SK-N-SH (cell line): Measurements from ENCODE around the gene COIL. TPM values are rescaled to one million over a fixed set of nuclear protein-coding genes. Genes with fewer than 3 reads are reported as not detected.

Source experiments
- CTCF ChIA-PET: fragments of 300-600, 350-600 bp; formaldehyde crosslinking; extraction: SDS; loops from one replicate; lab custom pipeline; 2021; lab: Yijun Ruan, JAX
- POLR2A ChIA-PET: fragments of 350-600 bp; sonication (Branson Sonifier 250); formaldehyde crosslinking; extraction: SDS; loops from one replicate; lab custom pipeline; 2020; ENCODE audit warnings: antibody characterized with exemption, inconsistent platforms; lab: Yijun Ruan, JAX
- DNase-seq: peaks from one replicate; pipeline ENCODE4 v3.0.0; 2012
- H2AFZ ChIP-seq: fragments of 200-600 bp; sonication (generic); 2 replicates; pipeline ENCODE4 v1.8.1; 2016; ENCODE audit warnings: antibody characterized with exemption, mild to moderate bottlenecking, low read depth
- H3F3A ChIP-seq: fragments of 200-600 bp; sonication (generic); replicated peaks from 2 replicates; pipeline ENCODE3; 2016; ENCODE audit warnings: antibody characterized with exemption, mild to moderate bottlenecking; ENCODE audit not compliant: insufficient read depth
- H3K27ac ChIP-seq, 2 experiments: fragments of 200-500 bp in 1 of 2; fragments of 200-600 bp in 1 of 2; sonication (Bioruptor generic) in 1 of 2; sonication (generic), shearing (Covaris generic) in 1 of 2; 2 replicates each; pipeline versions ENCODE4 v1.5.1 to v1.6.1; 2014 to 2016; ENCODE audit warnings: low read depth in 2 of 2, inconsistent platforms in 1 of 2, low read length in 1 of 2, mild to moderate bottlenecking in 1 of 2, mixed read lengths in 1 of 2
- H3K27me3 ChIP-seq: fragments of 200-600 bp; sonication (generic), shearing (Covaris generic); 2 replicates; pipeline ENCODE4 v1.6.1; 2016; ENCODE audit warnings: mixed run types; ENCODE audit not compliant: insufficient read depth
- H3K36me3 ChIP-seq, 2 experiments: fragments of 200-500 bp in 1 of 2; fragments of 200-600 bp in 1 of 2; sonication (Bioruptor generic) in 1 of 2; sonication (generic) in 1 of 2; replicated peaks in 1 of 2; 2 replicates each; pipeline versions ENCODE3 to v1.5.1; 2014 to 2016; ENCODE audit warnings: low read length in 1 of 2, mild to moderate bottlenecking in 1 of 2; ENCODE audit not compliant: insufficient read depth in 2 of 2, control insufficient read depth in 1 of 2
- H3K4me1 ChIP-seq, 2 experiments: fragments of 200-500 bp in 1 of 2; fragments of 200-600 bp in 1 of 2; sonication (Bioruptor generic) in 1 of 2; sonication (generic), shearing (Covaris generic) in 1 of 2; 2 replicates each; pipeline versions ENCODE4 v1.5.1 to v1.6.1; 2014 to 2016; ENCODE audit warnings: low read depth in 1 of 2, low read length in 1 of 2, mixed run types in 1 of 2; ENCODE audit not compliant: insufficient read depth in 2 of 2, control insufficient read depth in 1 of 2
- H3K4me2 ChIP-seq: fragments of 200-600 bp; sonication (generic), shearing (Covaris generic); 2 replicates; pipeline ENCODE4 v1.6.1; 2017; ENCODE audit warnings: mixed run types
- H3K4me3 ChIP-seq, 2 experiments: fragments of 200-500 bp in 1 of 2; fragments of 200-600 bp in 1 of 2; sonication (Bioruptor generic) in 1 of 2; sonication (generic), shearing (Covaris generic) in 1 of 2; 2 replicates each; pipeline versions ENCODE4 v1.5.1 to v1.8.1; 2014 to 2016; ENCODE audit warnings: low read depth in 2 of 2, inconsistent platforms in 1 of 2, low read length in 1 of 2, mild to moderate bottlenecking in 1 of 2, mixed read lengths in 1 of 2, moderate library complexity in 1 of 2
- H3K79me2 ChIP-seq: fragments of 200-600 bp; sonication (generic); 2 replicates; pipeline ENCODE4 v1.8.1; 2017; ENCODE audit warnings: mild to moderate bottlenecking; ENCODE audit not compliant: insufficient read depth
- H3K9ac ChIP-seq: fragments of 200-600 bp; sonication (generic); 2 replicates; pipeline ENCODE4 v1.6.1; 2017; ENCODE audit warnings: mixed run types
- H3K9me2 ChIP-seq: fragments of 200-600 bp; sonication (generic); 2 replicates; pipeline ENCODE4 v1.6.1; 2017; ENCODE audit warnings: mixed run types
- H3K9me3 ChIP-seq: fragments of 200-600 bp; sonication (generic); 2 replicates; pipeline ENCODE4 v1.6.1; 2017; ENCODE audit warnings: mixed run types, mild to moderate bottlenecking, moderate library complexity
- H4K20me1 ChIP-seq: fragments of 200-600 bp; sonication (generic); 2 replicates; pipeline ENCODE4 v1.6.1; 2017; ENCODE audit warnings: mild to moderate bottlenecking, mixed run types; ENCODE audit not compliant: insufficient read depth
- EP300 ChIP-seq, 2 experiments: IDR thresholded peaks; 2 replicates each; pipeline versions ENCODE4 v1.4.0 to v1.6.1; 2012; ENCODE audit warnings: borderline replicate concordance in 1 of 2, low read depth in 1 of 2, low read length in 1 of 2
- FOSL2 ChIP-seq: IDR thresholded peaks from 2 replicates; pipeline ENCODE4 v1.4.0; 2012; ENCODE audit warnings: low read depth, mild to moderate bottlenecking, moderate library complexity, borderline replicate concordance
- FOXM1 ChIP-seq: IDR thresholded peaks from 2 replicates; pipeline ENCODE4 v1.4.0; 2012; ENCODE audit warnings: low read depth, mild to moderate bottlenecking
- GABPA ChIP-seq: IDR thresholded peaks from 2 replicates; pipeline ENCODE4 v1.4.0; 2012; ENCODE audit warnings: low read depth, mild to moderate bottlenecking
- JUND ChIP-seq: IDR thresholded peaks from 2 replicates; pipeline ENCODE4 v1.4.0; 2012
- POLR2AphosphoS5 ChIP-seq: IDR thresholded peaks from 2 replicates; pipeline ENCODE4 v1.6.1; 2012; ENCODE audit warnings: low read depth, low read length
- RCOR1 ChIP-seq: fragments of 150-350 bp; IDR thresholded peaks from 2 replicates; pipeline ENCODE4 v1.6.1; 2017; ENCODE audit warnings: antibody characterized with exemption, low read length
- RFX5 ChIP-seq: IDR thresholded peaks from 2 replicates; pipeline ENCODE4 v1.6.1; 2012; ENCODE audit warnings: mild to moderate bottlenecking, improper control_type of control experiment, low read length
- RXRA ChIP-seq: IDR thresholded peaks from 2 replicates; pipeline ENCODE4 v1.4.0; 2012; ENCODE audit warnings: low read depth, mild to moderate bottlenecking, borderline replicate concordance
- SMC3 ChIP-seq: IDR thresholded peaks from 2 replicates; pipeline ENCODE4 v1.6.1; 2012; ENCODE audit warnings: low read depth, low read length, improper control_type of control experiment
- TAF1 ChIP-seq: IDR thresholded peaks from 2 replicates; pipeline ENCODE4 v1.6.1; 2012; ENCODE audit warnings: low read depth, mild to moderate bottlenecking, low read length, moderate library complexity, borderline replicate concordance
- TCF12 ChIP-seq: IDR thresholded peaks from 2 replicates; pipeline ENCODE4 v1.4.0; 2012
- YY1 ChIP-seq: IDR thresholded peaks from 2 replicates; pipeline ENCODE4 v1.4.0; 2012; ENCODE audit warnings: low read depth, mild to moderate bottlenecking
- WGBS: methylation state at CpG from one replicate; pipeline ENCODE4 v1.1.6; 2017; ENCODE audit warnings: low lambda C conversion rate; 5-methylcytosine and 5-hydroxymethylcytosine counted together
- polyA plus RNA-seq, 3 experiments: library from polyadenylated mRNA; depleted of rRNA; stranded (reverse); fragments of >200 nt; gene quantifications; 2 replicates each; pipeline ENCODE4 v1.2.3, GENCODE V29; 2012
- TF ChIP-seq, protein P1 (sequence below): IDR thresholded peaks from 2 replicates; pipeline ENCODE4 v1.4.0; 2012; ENCODE audit warnings: low read depth
- TF ChIP-seq, protein P2 (sequence below): IDR thresholded peaks from 2 replicates; pipeline ENCODE4; 2012
- TF ChIP-seq, protein P3 (sequence below): fragments of 150-350 bp; IDR thresholded peaks from 2 replicates; pipeline ENCODE4 v1.6.1; 2017; ENCODE audit warnings: antibody characterized with exemption, low read length, low read depth, borderline replicate concordance
- TF ChIP-seq, protein P4 (sequence below): IDR thresholded peaks from 2 replicates; pipeline ENCODE4 v1.6.1; 2012; ENCODE audit warnings: mild to moderate bottlenecking, low read depth, low read length, moderate library complexity
- TF ChIP-seq, protein P5 (sequence below): IDR thresholded peaks from 2 replicates; pipeline ENCODE4 v1.4.0; 2012; ENCODE audit warnings: low read depth, borderline replicate concordance

The COIL gene
- polyA plus RNA-seq, 1 of the 3 experiments (the other 2 are of a cell fraction) = 3.9 TPM

DNA sequence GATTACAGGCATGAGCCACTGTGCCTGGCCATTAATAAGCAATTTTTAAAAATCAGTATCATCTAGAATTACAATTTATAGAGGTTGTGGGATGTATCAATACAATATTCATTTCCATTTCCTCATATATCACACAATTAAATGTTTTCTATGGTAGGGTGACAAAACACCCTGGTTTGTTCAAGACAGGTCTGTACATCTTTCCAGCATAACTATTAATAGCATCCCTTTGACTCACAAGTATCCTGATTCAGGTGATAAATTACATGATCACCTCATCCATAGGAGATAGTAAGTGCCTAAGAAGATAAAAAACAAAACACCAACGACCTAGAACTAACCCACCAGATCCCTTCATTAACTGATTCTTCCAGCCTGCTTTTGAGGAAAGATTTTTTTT is 13.1 kb downstream of the COIL start:
- H3K9ac ChIP-seq = no peak overlapping the region
- no peaks in the 10 kb centered on the region for H3K4me1 ChIP-seq
- H3K27me3 ChIP-seq = no peaks in the 10 kb centered on the region
- no peak overlapping the region for H3K4me3 ChIP-seq
- H2AFZ ChIP-seq = no peak overlapping the region
- H3K4me2 ChIP-seq = no peak overlapping the region
- H3K36me3 ChIP-seq = peaks cover 40 to 58% of the 10 kb centered on the region in 2 experiments
- 43% methylated on average over 1 of the region's 1 CpG for WGBS
- H3K27ac ChIP-seq = no peak overlapping the region
- no peak for TF ChIP-seq YY1
- TF ChIP-seq RFX5 = no peak
- no peak for TF ChIP-seq TCF12
- no peak for TF ChIP-seq TAF1
- TF ChIP-seq SMC3 = no peak
- TF ChIP-seq, protein P1, sequence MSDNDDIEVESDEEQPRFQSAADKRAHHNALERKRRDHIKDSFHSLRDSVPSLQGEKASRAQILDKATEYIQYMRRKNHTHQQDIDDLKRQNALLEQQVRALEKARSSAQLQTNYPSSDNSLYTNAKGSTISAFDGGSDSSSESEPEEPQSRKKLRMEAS = no peak
- no peak for TF ChIP-seq FOXM1
- TF ChIP-seq, protein P2, sequence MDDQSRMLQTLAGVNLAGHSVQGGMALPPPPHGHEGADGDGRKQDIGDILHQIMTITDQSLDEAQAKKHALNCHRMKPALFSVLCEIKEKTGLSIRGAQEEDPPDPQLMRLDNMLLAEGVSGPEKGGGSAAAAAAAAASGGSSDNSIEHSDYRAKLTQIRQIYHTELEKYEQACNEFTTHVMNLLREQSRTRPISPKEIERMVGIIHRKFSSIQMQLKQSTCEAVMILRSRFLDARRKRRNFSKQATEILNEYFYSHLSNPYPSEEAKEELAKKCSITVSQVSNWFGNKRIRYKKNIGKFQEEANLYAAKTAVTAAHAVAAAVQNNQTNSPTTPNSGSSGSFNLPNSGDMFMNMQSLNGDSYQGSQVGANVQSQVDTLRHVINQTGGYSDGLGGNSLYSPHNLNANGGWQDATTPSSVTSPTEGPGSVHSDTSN = no peak
- no peak for TF ChIP-seq POLR2AphosphoS5
- no peak for TF ChIP-seq JUND
- TF ChIP-seq GABPA = no peak
- no peak for TF ChIP-seq FOSL2
- TF ChIP-seq EP300 (IDR thresholded peaks at IDR 0.05; ENCODE audit: borderline replicate concordance in 1 of 2, low read depth in 1 of 2, low read length in 1 of 2) = no peak
- TF ChIP-seq, protein P3, sequence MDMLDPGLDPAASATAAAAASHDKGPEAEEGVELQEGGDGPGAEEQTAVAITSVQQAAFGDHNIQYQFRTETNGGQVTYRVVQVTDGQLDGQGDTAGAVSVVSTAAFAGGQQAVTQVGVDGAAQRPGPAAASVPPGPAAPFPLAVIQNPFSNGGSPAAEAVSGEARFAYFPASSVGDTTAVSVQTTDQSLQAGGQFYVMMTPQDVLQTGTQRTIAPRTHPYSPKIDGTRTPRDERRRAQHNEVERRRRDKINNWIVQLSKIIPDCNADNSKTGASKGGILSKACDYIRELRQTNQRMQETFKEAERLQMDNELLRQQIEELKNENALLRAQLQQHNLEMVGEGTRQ = no peak
- no peak for TF ChIP-seq RCOR1
- TF ChIP-seq, protein P4, sequence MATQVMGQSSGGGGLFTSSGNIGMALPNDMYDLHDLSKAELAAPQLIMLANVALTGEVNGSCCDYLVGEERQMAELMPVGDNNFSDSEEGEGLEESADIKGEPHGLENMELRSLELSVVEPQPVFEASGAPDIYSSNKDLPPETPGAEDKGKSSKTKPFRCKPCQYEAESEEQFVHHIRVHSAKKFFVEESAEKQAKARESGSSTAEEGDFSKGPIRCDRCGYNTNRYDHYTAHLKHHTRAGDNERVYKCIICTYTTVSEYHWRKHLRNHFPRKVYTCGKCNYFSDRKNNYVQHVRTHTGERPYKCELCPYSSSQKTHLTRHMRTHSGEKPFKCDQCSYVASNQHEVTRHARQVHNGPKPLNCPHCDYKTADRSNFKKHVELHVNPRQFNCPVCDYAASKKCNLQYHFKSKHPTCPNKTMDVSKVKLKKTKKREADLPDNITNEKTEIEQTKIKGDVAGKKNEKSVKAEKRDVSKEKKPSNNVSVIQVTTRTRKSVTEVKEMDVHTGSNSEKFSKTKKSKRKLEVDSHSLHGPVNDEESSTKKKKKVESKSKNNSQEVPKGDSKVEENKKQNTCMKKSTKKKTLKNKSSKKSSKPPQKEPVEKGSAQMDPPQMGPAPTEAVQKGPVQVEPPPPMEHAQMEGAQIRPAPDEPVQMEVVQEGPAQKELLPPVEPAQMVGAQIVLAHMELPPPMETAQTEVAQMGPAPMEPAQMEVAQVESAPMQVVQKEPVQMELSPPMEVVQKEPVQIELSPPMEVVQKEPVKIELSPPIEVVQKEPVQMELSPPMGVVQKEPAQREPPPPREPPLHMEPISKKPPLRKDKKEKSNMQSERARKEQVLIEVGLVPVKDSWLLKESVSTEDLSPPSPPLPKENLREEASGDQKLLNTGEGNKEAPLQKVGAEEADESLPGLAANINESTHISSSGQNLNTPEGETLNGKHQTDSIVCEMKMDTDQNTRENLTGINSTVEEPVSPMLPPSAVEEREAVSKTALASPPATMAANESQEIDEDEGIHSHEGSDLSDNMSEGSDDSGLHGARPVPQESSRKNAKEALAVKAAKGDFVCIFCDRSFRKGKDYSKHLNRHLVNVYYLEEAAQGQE = no peak
- TF ChIP-seq, protein P5, sequence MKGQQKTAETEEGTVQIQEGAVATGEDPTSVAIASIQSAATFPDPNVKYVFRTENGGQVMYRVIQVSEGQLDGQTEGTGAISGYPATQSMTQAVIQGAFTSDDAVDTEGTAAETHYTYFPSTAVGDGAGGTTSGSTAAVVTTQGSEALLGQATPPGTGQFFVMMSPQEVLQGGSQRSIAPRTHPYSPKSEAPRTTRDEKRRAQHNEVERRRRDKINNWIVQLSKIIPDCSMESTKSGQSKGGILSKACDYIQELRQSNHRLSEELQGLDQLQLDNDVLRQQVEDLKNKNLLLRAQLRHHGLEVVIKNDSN = no peak
- TF ChIP-seq RXRA = no peak
- H3K9me2 ChIP-seq = no peaks in the 10 kb centered on the region; the same call in 1 of the 2 replicates
- no peak for DNase-seq
- H4K20me1 ChIP-seq = no peaks in the 10 kb centered on the region
- no peaks in the 10 kb centered on the region for H3F3A ChIP-seq
- POLR2A ChIA-PET = no interaction called here
- CTCF ChIA-PET = interaction anchor here (0.7 to 10.6 kb wide), 3 partner anchors 62 to 295 kb away, joined by 3 to 251 read pairs (median 3); no protein-coding TSS in a partner anchor
- no peaks in the 10 kb centered on the region for H3K9me3 ChIP-seq
- H3K79me2 ChIP-seq = peaks cover 20% of the 10 kb centered on the region; the same call in 1 of the 2 replicates
